ENCODE measurements around the gene EDIL3.

GRCh38 chr5:84228266-84228665, 156.4 kb downstream of the EDIL3 start:
- no peak for TF ChIP-seq PAX8 (IDR thresholded peaks at IDR 0.05)
- TF ChIP-seq, protein P1, sequence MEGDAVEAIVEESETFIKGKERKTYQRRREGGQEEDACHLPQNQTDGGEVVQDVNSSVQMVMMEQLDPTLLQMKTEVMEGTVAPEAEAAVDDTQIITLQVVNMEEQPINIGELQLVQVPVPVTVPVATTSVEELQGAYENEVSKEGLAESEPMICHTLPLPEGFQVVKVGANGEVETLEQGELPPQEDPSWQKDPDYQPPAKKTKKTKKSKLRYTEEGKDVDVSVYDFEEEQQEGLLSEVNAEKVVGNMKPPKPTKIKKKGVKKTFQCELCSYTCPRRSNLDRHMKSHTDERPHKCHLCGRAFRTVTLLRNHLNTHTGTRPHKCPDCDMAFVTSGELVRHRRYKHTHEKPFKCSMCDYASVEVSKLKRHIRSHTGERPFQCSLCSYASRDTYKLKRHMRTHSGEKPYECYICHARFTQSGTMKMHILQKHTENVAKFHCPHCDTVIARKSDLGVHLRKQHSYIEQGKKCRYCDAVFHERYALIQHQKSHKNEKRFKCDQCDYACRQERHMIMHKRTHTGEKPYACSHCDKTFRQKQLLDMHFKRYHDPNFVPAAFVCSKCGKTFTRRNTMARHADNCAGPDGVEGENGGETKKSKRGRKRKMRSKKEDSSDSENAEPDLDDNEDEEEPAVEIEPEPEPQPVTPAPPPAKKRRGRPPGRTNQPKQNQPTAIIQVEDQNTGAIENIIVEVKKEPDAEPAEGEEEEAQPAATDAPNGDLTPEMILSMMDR (IDR thresholded peaks at IDR 0.05 in 2 of 3, conservative IDR thresholded peaks at IDR 0.05 in 1 of 3; ENCODE audit: control insufficient read depth in 2 of 3, extremely low read depth in 1 of 3, insufficient read depth in 1 of 3, low read depth in 3 of 3, low read length in 3 of 3), result no peak
- TF ChIP-seq IKZF1 (conservative IDR thresholded peaks at IDR 0.05), result no peak
- no peak for TF ChIP-seq YBX1 (IDR thresholded peaks at IDR 0.05)
- TF ChIP-seq MYC (IDR thresholded peaks at IDR 0.05; ENCODE audit: insufficient read depth, insufficient read length, insufficient replicate concordance, low read length, severe bottlenecking), result no peak
- no peak for TF ChIP-seq FOS (IDR thresholded peaks at IDR 0.05; ENCODE audit: borderline replicate concordance, extremely low read depth, insufficient read length)
- no peak for TF ChIP-seq GABPA (IDR thresholded peaks at IDR 0.05; ENCODE audit: low read depth)
- no peak for TF ChIP-seq ZNF217 (IDR thresholded peaks at IDR 0.05)
- no peak for TF ChIP-seq SMC3 (IDR thresholded peaks at IDR 0.05; ENCODE audit: borderline replicate concordance, low read length)
- no peak for TF ChIP-seq POLR2A (IDR thresholded peaks at IDR 0.05; ENCODE audit: low read depth, low read length)
- TF ChIP-seq SIN3A (IDR thresholded peaks at IDR 0.05; ENCODE audit: low read depth, low read length), result no peak
- no peak for TF ChIP-seq ZBTB11 (CRISPR knock-in tag; IDR thresholded peaks at IDR 0.05)
- no peak for TF ChIP-seq ATF2 (IDR thresholded peaks at IDR 0.05; ENCODE audit: low read length)
- no peak for TF ChIP-seq FOXK2 (IDR thresholded peaks at IDR 0.05)
